ENCODE measurements around the gene HEPHL1.

Gene HEPHL1

DNA sequence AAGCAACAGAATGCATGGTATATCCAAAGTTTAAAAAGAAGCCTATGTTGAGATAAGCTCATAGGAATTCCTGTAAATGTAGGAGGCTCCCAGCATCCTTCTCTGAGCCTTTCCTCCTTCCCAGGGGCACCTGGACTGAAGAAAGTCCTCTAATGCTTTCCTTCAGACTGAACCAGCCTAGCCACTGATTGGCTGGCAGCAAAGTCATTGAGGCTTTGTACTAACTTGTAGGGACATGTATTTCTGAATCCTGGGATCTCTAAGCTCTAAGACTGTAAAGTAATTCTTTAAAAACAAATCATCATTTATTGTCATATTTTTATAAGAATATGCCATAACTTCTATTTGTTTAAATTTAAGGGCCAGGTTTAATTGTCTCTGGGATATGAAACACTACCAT is 83.6 kb downstream of the HEPHL1 start:
- no peaks in the 10 kb centered on the region for H3K9me3 ChIP-seq
- H3K36me3 ChIP-seq, result no peaks in the 10 kb centered on the region
- H3K4me3 ChIP-seq (ENCODE audit: low read depth in 1 of 2, low read length in 1 of 2), result no peak overlapping the region
- H3K27ac ChIP-seq, result no peak overlapping the region
- no peaks in the 10 kb centered on the region for H3K4me1 ChIP-seq (ENCODE audit: control insufficient read depth in 1 of 2, insufficient read depth in 1 of 2, low read depth in 1 of 2, low read length in 1 of 2)
- TF ChIP-seq, protein P1, sequence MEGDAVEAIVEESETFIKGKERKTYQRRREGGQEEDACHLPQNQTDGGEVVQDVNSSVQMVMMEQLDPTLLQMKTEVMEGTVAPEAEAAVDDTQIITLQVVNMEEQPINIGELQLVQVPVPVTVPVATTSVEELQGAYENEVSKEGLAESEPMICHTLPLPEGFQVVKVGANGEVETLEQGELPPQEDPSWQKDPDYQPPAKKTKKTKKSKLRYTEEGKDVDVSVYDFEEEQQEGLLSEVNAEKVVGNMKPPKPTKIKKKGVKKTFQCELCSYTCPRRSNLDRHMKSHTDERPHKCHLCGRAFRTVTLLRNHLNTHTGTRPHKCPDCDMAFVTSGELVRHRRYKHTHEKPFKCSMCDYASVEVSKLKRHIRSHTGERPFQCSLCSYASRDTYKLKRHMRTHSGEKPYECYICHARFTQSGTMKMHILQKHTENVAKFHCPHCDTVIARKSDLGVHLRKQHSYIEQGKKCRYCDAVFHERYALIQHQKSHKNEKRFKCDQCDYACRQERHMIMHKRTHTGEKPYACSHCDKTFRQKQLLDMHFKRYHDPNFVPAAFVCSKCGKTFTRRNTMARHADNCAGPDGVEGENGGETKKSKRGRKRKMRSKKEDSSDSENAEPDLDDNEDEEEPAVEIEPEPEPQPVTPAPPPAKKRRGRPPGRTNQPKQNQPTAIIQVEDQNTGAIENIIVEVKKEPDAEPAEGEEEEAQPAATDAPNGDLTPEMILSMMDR (IDR thresholded peaks at IDR 0.05), result no peak
- no peaks in the 10 kb centered on the region for H3K27me3 ChIP-seq

DNA sequence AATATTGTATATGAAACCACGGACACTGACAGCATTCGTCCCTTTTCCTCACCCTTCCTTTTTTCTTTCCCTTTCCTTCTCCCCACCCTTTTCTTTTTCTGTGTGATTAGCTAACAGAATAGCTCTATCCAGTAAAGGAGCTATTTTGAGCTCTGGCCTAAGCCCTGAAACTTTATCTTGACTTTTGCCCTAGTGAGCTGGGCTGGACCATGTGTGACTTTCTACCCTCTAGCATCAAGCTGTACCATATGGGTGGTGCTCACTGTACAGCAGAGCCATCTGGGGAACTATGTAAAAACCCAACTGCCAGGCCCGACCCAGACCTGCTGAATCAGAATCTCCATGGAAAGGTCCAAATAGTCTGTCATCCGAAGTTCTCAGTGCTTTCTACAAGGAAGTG is 85.6 kb downstream of the HEPHL1 start:
- Histone ChIP-seq H3K4me1 (ENCODE audit: control insufficient read depth in 1 of 2, insufficient read depth in 1 of 2, low read depth in 1 of 2, low read length in 1 of 2) (no peaks in the 10 kb centered on the region), H3K4me3 (ENCODE audit: low read depth in 1 of 2, low read length in 1 of 2) (no peak overlapping the region), H3K27me3 (no peaks in the 10 kb centered on the region), H3K9me3 (no peaks in the 10 kb centered on the region), H3K27ac (no peak overlapping the region), H3K36me3 (no peaks in the 10 kb centered on the region)
- TF ChIP-seq, protein P1 (IDR thresholded peaks at IDR 0.05), result no peak

DNA sequence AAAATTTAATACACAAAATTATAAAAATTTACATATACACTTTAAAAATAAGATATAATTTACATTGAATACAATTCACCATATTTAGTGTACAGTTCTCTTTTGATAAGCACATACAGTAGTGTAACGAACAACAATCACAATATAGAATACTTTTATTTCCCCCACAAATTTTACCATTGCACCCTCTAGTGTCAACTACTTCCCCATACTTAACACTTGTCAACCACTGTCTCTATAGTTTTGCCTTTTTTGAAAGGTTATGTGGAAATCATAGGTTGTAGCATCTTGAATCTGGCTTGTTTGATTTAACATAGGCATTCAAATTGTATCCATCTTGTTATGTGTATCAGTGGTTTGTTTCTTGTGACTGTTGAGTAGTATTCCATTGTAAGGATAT is 86.2 kb downstream of the HEPHL1 start:
- Histone ChIP-seq H3K9me3 (no peaks in the 10 kb centered on the region), H3K4me3 (ENCODE audit: low read depth in 1 of 2, low read length in 1 of 2) (no peak overlapping the region), H3K27ac (no peak overlapping the region), H3K4me1 (ENCODE audit: control insufficient read depth in 1 of 2, insufficient read depth in 1 of 2, low read depth in 1 of 2, low read length in 1 of 2) (no peaks in the 10 kb centered on the region), H3K36me3 (no peaks in the 10 kb centered on the region), H3K27me3 (no peaks in the 10 kb centered on the region)
- TF ChIP-seq, protein P1 (IDR thresholded peaks at IDR 0.05), result no peak

DNA sequence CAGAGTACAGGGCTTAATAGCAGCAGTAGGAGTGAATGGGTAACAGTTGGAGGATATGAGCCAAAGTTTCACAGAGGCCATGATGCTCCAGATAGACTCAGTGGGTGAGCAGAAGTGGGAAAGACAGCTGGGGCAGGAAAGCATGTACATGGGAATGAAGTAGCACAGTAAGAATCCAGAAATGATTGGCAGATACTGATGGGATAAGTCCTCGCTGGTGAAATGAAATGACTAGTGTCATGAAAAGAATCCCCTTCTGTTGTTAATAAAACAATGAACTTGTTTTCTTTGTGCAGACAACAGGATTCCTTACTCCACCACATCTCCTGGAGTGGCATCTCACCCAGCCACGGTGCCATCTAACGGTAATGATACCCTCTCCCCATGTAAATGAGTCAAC is 90.1 kb downstream of the HEPHL1 start:
- TF ChIP-seq, protein P1 (IDR thresholded peaks at IDR 0.05), result no peak

DNA sequence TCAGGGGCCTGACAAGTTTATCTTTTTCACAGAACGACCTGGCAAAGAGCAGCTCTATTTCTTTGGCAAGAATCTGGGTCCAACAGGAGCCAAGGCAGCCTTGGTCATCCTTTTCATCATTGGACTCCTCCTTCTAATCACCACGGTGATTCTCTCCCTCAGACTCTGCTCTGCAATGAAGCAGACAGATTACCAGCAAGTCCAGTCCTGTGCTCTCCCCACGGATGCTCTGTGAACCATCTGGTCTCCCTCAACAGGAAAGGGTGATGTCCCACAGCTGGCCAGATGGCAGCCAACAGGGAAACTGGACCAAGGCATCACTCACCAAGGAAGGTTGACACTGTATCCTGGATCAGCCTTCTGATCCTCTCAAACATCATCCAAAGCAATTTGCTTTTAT is 90.5 kb downstream of the HEPHL1 start:
- H3K27ac ChIP-seq, result no peak overlapping the region
- no peaks in the 10 kb centered on the region for H3K36me3 ChIP-seq
- no peaks in the 10 kb centered on the region for H3K9me3 ChIP-seq
- H3K4me1 ChIP-seq (ENCODE audit: control insufficient read depth in 1 of 2, insufficient read depth in 1 of 2, low read depth in 1 of 2, low read length in 1 of 2), result no peaks in the 10 kb centered on the region
- TF ChIP-seq, protein P1 (IDR thresholded peaks at IDR 0.05), result no peak
- H3K4me3 ChIP-seq (ENCODE audit: low read depth in 1 of 2, low read length in 1 of 2), result no peak overlapping the region
- no peaks in the 10 kb centered on the region for H3K27me3 ChIP-seq

More for the DNA sequence above, 90.1 kb downstream of the HEPHL1 start:
- Histone ChIP-seq H3K27me3 (no peaks in the 10 kb centered on the region), H3K27ac (no peak overlapping the region), H3K36me3 (no peaks in the 10 kb centered on the region), H3K4me3 (ENCODE audit: low read depth in 1 of 2, low read length in 1 of 2) (no peak overlapping the region), H3K9me3 (no peaks in the 10 kb centered on the region), H3K4me1 (ENCODE audit: control insufficient read depth in 1 of 2, insufficient read depth in 1 of 2, low read depth in 1 of 2, low read length in 1 of 2) (no peaks in the 10 kb centered on the region)
